Measurements from ENCODE around the gene HEXA. TPM values are rescaled to one million over a fixed set of nuclear protein-coding genes. Genes with fewer than 3 reads are reported as not detected.

HEXA gene
- total RNA-seq, 1 experiment from 2014 or later, result 49.7 TPM

DNA sequence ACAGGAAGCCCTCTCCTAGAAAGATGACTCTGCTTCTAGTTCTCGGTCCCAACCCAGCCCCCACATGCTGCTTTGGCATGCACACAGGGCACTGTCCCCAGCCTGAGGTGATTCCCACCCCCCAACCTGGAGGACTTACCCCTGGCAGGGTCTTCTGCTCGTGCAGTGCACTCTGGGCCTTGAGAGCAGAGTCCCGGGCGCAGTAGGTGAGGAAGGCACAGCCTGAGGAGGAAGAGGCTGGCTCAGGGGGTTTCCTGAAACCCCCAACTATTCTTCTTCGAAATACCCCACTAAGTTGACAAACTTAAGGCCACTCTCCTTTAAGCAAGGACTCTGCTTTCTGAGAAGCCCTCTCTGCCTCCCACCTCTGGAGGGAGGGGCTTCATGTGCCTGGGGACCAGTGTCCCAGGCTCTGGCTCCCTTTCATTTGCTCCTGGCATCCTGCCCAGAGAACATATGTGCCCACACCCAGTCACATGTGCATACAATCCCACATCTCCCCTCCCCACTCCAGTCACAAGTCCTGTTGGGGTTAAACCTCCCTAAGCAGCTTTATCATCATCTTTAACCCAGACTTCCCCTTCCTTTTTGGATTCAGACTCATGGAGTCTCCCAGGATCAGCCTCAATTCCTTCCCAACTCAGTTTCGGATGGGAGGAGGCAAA lies 60.0 kb downstream of the HEXA start:
- DNase-seq (ENCODE audit: low spot score) (no peak), ATAC-seq (no peak)
- Mint-ChIP-seq H3K4me3 (no peak overlapping the region), H3K4me1 (peaks cover 10% of the 10 kb centered on the region), H3K36me3 (no peaks in the 10 kb centered on the region), H3K27ac (no peak overlapping the region), H3K27me3 (ENCODE audit: low read depth) (peaks cover 59% of the 10 kb centered on the region), H3K9me3 (no peaks in the 10 kb centered on the region)
- TF ChIP-seq NR3C1 (CRISPR knock-in tag; conservative IDR thresholded peaks at IDR 0.05; ENCODE audit: low read depth), result no peak
- no peak for TF ChIP-seq KAT7 (CRISPR knock-in tag; IDR thresholded peaks at IDR 0.05; ENCODE audit: borderline replicate concordance)
- TF ChIP-seq MAX (CRISPR knock-in tag; IDR thresholded peaks at IDR 0.05), result no peak
- no peak for TF ChIP-seq NFATC4 (CRISPR knock-in tag; IDR thresholded peaks at IDR 0.05)
- TF ChIP-seq HMGA2 (CRISPR knock-in tag; IDR thresholded peaks at IDR 0.05), result no peak
- no peak for TF ChIP-seq ATF1 (CRISPR knock-in tag; IDR thresholded peaks at IDR 0.05)
- TF ChIP-seq FOXJ3 (CRISPR knock-in tag; IDR thresholded peaks at IDR 0.05; ENCODE audit: borderline replicate concordance), result no peak
- TF ChIP-seq ZBTB21 (CRISPR knock-in tag; IDR thresholded peaks at IDR 0.05; ENCODE audit: borderline replicate concordance), result no peak
- TF ChIP-seq, protein P1, sequence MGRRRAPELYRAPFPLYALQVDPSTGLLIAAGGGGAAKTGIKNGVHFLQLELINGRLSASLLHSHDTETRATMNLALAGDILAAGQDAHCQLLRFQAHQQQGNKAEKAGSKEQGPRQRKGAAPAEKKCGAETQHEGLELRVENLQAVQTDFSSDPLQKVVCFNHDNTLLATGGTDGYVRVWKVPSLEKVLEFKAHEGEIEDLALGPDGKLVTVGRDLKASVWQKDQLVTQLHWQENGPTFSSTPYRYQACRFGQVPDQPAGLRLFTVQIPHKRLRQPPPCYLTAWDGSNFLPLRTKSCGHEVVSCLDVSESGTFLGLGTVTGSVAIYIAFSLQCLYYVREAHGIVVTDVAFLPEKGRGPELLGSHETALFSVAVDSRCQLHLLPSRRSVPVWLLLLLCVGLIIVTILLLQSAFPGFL (CRISPR knock-in tag; IDR thresholded peaks at IDR 0.05; ENCODE audit: borderline replicate concordance), result no peak
- no peak for TF ChIP-seq EMX1 (CRISPR knock-in tag; IDR thresholded peaks at IDR 0.05)
- no peak for TF ChIP-seq TP53 (CRISPR knock-in tag; IDR thresholded peaks at IDR 0.05)
- TF ChIP-seq, protein P2, sequence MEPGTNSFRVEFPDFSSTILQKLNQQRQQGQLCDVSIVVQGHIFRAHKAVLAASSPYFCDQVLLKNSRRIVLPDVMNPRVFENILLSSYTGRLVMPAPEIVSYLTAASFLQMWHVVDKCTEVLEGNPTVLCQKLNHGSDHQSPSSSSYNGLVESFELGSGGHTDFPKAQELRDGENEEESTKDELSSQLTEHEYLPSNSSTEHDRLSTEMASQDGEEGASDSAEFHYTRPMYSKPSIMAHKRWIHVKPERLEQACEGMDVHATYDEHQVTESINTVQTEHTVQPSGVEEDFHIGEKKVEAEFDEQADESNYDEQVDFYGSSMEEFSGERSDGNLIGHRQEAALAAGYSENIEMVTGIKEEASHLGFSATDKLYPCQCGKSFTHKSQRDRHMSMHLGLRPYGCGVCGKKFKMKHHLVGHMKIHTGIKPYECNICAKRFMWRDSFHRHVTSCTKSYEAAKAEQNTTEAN (CRISPR knock-in tag; IDR thresholded peaks at IDR 0.05), result no peak
- TF ChIP-seq TEAD1 (CRISPR knock-in tag; IDR thresholded peaks at IDR 0.05), result no peak
- TF ChIP-seq SMAD4 (CRISPR knock-in tag; IDR thresholded peaks at IDR 0.05), result no peak
- no peak for TF ChIP-seq FOXP1 (CRISPR knock-in tag; IDR thresholded peaks at IDR 0.05; ENCODE audit: borderline replicate concordance)
- no peak for TF ChIP-seq ZNF121 (CRISPR knock-in tag; IDR thresholded peaks at IDR 0.05)
- TF ChIP-seq, protein P3, sequence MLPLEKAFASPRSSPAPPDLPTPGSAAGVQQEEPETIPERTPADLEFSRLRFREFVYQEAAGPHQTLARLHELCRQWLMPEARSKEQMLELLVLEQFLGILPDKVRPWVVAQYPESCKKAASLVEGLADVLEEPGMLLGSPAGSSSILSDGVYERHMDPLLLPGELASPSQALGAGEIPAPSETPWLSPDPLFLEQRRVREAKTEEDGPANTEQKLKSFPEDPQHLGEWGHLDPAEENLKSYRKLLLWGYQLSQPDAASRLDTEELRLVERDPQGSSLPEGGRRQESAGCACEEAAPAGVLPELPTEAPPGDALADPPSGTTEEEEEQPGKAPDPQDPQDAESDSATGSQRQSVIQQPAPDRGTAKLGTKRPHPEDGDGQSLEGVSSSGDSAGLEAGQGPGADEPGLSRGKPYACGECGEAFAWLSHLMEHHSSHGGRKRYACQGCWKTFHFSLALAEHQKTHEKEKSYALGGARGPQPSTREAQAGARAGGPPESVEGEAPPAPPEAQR (CRISPR knock-in tag; IDR thresholded peaks at IDR 0.05), result no peak
- TF ChIP-seq, protein P4, sequence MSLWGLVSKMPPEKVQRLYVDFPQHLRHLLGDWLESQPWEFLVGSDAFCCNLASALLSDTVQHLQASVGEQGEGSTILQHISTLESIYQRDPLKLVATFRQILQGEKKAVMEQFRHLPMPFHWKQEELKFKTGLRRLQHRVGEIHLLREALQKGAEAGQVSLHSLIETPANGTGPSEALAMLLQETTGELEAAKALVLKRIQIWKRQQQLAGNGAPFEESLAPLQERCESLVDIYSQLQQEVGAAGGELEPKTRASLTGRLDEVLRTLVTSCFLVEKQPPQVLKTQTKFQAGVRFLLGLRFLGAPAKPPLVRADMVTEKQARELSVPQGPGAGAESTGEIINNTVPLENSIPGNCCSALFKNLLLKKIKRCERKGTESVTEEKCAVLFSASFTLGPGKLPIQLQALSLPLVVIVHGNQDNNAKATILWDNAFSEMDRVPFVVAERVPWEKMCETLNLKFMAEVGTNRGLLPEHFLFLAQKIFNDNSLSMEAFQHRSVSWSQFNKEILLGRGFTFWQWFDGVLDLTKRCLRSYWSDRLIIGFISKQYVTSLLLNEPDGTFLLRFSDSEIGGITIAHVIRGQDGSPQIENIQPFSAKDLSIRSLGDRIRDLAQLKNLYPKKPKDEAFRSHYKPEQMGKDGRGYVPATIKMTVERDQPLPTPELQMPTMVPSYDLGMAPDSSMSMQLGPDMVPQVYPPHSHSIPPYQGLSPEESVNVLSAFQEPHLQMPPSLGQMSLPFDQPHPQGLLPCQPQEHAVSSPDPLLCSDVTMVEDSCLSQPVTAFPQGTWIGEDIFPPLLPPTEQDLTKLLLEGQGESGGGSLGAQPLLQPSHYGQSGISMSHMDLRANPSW (CRISPR knock-in tag; conservative IDR thresholded peaks at IDR 0.05; ENCODE audit: low read depth), result no peak
- TF ChIP-seq RORB (CRISPR knock-in tag; IDR thresholded peaks at IDR 0.05), result no peak
- ChIA-PET POLR2A (no interaction called here), CTCF (no interaction called here)

- H3K36me3 Mint-ChIP-seq, result no peaks in the 10 kb centered on the region
- ChIA-PET CTCF (interaction anchor here (0.7 to 2.0 kb wide), 2 partner anchors 114 to 134 kb away, joined by 4 read pairs; no protein-coding TSS in a partner anchor), POLR2A (interaction anchor here (0.5 to 0.7 kb wide), 2 partner anchors 146 to 961 kb away, joined by 3 to 4 read pairs; no protein-coding TSS in a partner anchor)
- ATAC-seq, result no peak
- peaks cover 63% of the 10 kb centered on the region for H3K27me3 Mint-ChIP-seq (ENCODE audit: low read depth)
- H3K4me1 Mint-ChIP-seq, result 0 out of 2 replicates have a peak, but pooled peaks cover under 1% of the 10 kb centered on the region
- no peak overlapping the region for H3K27ac Mint-ChIP-seq
- no peak for DNase-seq (ENCODE audit: low spot score)
- H3K9me3 Mint-ChIP-seq, result no peaks in the 10 kb centered on the region
- no peak overlapping the region for H3K4me3 Mint-ChIP-seq
- TF ChIP-seq ZNF317 (CRISPR knock-in tag; IDR thresholded peaks at IDR 0.05; ENCODE audit: borderline replicate concordance, low read depth) (no peak), EMX1 (CRISPR knock-in tag; IDR thresholded peaks at IDR 0.05) (no peak), FOXK1 (CRISPR knock-in tag; IDR thresholded peaks at IDR 0.05) (no peak), AR (CRISPR knock-in tag; IDR thresholded peaks at IDR 0.05) (no peak), RORB (CRISPR knock-in tag; IDR thresholded peaks at IDR 0.05) (no peak)
- TF ChIP-seq, protein P5, sequence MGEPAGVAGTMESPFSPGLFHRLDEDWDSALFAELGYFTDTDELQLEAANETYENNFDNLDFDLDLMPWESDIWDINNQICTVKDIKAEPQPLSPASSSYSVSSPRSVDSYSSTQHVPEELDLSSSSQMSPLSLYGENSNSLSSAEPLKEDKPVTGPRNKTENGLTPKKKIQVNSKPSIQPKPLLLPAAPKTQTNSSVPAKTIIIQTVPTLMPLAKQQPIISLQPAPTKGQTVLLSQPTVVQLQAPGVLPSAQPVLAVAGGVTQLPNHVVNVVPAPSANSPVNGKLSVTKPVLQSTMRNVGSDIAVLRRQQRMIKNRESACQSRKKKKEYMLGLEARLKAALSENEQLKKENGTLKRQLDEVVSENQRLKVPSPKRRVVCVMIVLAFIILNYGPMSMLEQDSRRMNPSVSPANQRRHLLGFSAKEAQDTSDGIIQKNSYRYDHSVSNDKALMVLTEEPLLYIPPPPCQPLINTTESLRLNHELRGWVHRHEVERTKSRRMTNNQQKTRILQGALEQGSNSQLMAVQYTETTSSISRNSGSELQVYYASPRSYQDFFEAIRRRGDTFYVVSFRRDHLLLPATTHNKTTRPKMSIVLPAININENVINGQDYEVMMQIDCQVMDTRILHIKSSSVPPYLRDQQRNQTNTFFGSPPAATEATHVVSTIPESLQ (CRISPR knock-in tag; IDR thresholded peaks at IDR 0.05), result no peak
Observed at GRCh38 chr15:72313881-72314280, 61.9 kb downstream of the HEXA start.

Data from WTC11 (cell line).